Mammary epithelial cell (primary cell): ENCODE data around the gene ABHD18.

Experiments
- CTCF ChIP-seq, 2 donors: IDR thresholded peaks in 1 of 2; conservative IDR thresholded peaks in 1 of 2; 2 replicates each; pipeline ENCODE4 v1.5.1; 2011 to 2012; ENCODE audit warnings: inconsistent platforms in 2 of 2, low read length in 2 of 2, mild to moderate bottlenecking in 2 of 2, control low read depth in 1 of 2, low read depth in 1 of 2; ENCODE audit not compliant: insufficient read depth in 1 of 2; ENCODE audit errors: extremely low read depth in 1 of 2
- EZH2 ChIP-seq: IDR thresholded peaks from 2 replicates; pipeline ENCODE4 v1.6.1; 2012; ENCODE audit warnings: low read length, inconsistent platforms, borderline replicate concordance

- TF ChIP-seq CTCF (conservative IDR thresholded peaks at IDR 0.05 in 1 of 2, IDR thresholded peaks at IDR 0.05 in 1 of 2; ENCODE audit: extremely low read depth in 1 of 2, insufficient read depth in 1 of 2, low read depth in 1 of 2, low read length in 2 of 2) (no peak), EZH2 (no peak)
Observed at GRCh38 chr4:127978930-127979329, 13.7 kb downstream of the ABHD18 start.
